Activated CD8-positive, alpha-beta T cell treated with anti-CD3 and anti-CD28 coated beads for 36 hours (primary cell): ENCODE measurements around the gene USP51. TPM values are rescaled to one million over a fixed set of nuclear protein-coding genes. Genes with fewer than 3 reads are reported as not detected.
"Not testable (repeated sequence)": the region's sequence is repeated elsewhere in the genome, so short reads cannot be mapped to it uniquely, and the experiment has no call there.

Experiments used
- ATAC-seq: fragments of 200-7000 bp; cut with Tn5 transposase; one replicate; pipeline ENCODE4 v1.10.0; 2021; ENCODE audit warnings: mild to moderate bottlenecking, moderate library complexity
- CTCF ChIA-PET: fragments of 350-600 bp; sonication (Branson Sonifier 250); formaldehyde crosslinking; loops from one replicate; lab custom pipeline; 2021; ENCODE audit warnings: antibody characterized with exemption; lab: Charles Lee
- POLR2A ChIA-PET: fragments of 350-600 bp; sonication (Branson Sonifier 250); formaldehyde crosslinking; loops from one replicate; lab custom pipeline; 2021; ENCODE audit warnings: antibody characterized with exemption; lab: Charles Lee
- DNase-seq: peaks from one replicate; pipeline ENCODE4 v3.0.0-alpha.2; 2020
- H3K27ac Mint-ChIP-seq: one replicate; pipeline ENCODE4 v1.8.0; 2021; ENCODE audit warnings: mild to moderate bottlenecking, mixed read lengths
- H3K27me3 Mint-ChIP-seq: one replicate; pipeline ENCODE4 v1.8.0; 2021; ENCODE audit warnings: mixed read lengths
- H3K36me3 Mint-ChIP-seq: one replicate; pipeline ENCODE4 v1.8.0; 2021; ENCODE audit warnings: low read depth, mixed read lengths
- H3K4me1 Mint-ChIP-seq: one replicate; pipeline ENCODE4 v1.8.0; 2021; ENCODE audit warnings: low read depth, mixed read lengths
- H3K4me3 Mint-ChIP-seq: one replicate; pipeline ENCODE4 v1.8.0; 2021; ENCODE audit warnings: mild to moderate bottlenecking, moderate library complexity, mixed read lengths
- H3K9me3 Mint-ChIP-seq: one replicate; pipeline ENCODE4 v1.8.0; 2021; ENCODE audit warnings: mixed read lengths
- CTCF ChIP-seq: fragments of 200-600 bp; IDR thresholded peaks from one replicate; pipeline ENCODE4 v1.8.0; 2022; ENCODE audit warnings: antibody characterized with exemption, mild to moderate bottlenecking
- intact Hi-C: fragments of 100-400 bp; cut with micrococcal nuclease; formaldehyde crosslinking; loops from one replicate; pipeline ENCODE4 v1.10.0; 2022
- total RNA-seq, 2 experiments: library from RNA; stranded (reverse); gene quantifications; one replicate each; pipeline ENCODE4 v1.2.3, GENCODE V29; 2021

Gene USP51
- total RNA-seq, result 1 to 10 TPM; 1.2 to 1.5 TPM

- peak; percentile 68 for ATAC-seq
- Mint-ChIP-seq H3K27me3 (no peaks in the 10 kb centered on the region), H3K4me3 (peak within 1 kb of the TSS; percentile 87), H3K4me1 (peaks cover 10% of the 10 kb centered on the region), H3K36me3 (peaks cover 3% of the 10 kb centered on the region), H3K9me3 (no peaks in the 10 kb centered on the region), H3K27ac (peak within 1 kb of the TSS; percentile 95)
- peak; percentile 47 for DNase-seq
- ChIA-PET POLR2A (interaction anchor here (0.6 to 1.6 kb wide), 3 partner anchors 38 to 1118 kb away, joined by 4 to 8 read pairs (median 7); partner anchors contain the start of genes MAGEH1 and RRAGB), CTCF (interaction anchor here (0.6 to 1.2 kb wide), 4 partner anchors 38 to 490 kb away, joined by 3 to 5 read pairs (median 4); partner anchors contain the start of genes APEX2, MAGEH1 and RRAGB)
- TF ChIP-seq CTCF, result no peak
- intact Hi-C loops, result no loop called here
Measured at GRCh38 chrX:55489314-55490009, at the start of gene USP51. USP51 (minus strand) TSS chrX:55489848; CDS start chrX:55488939, 909 bp downstream.

- peak; percentile 2 for DNase-seq
- no peak for ATAC-seq
- no peak overlapping the region for H3K4me3 Mint-ChIP-seq
- H3K27ac Mint-ChIP-seq, result no peak overlapping the region
- ChIA-PET POLR2A (no interaction called here), CTCF (no interaction called here)
- no peaks in the 10 kb centered on the region for H3K36me3 Mint-ChIP-seq
- no peaks in the 10 kb centered on the region for H3K9me3 Mint-ChIP-seq
- H3K4me1 Mint-ChIP-seq, result no peaks in the 10 kb centered on the region
- no peaks in the 10 kb centered on the region for H3K27me3 Mint-ChIP-seq
- intact Hi-C loops, result no loop called here
- no peak for TF ChIP-seq CTCF
Measured at GRCh38 chrX:55524487-55524886, 34.8 kb upstream of the USP51 start.

- no peak overlapping the region for H3K4me3 Mint-ChIP-seq
- POLR2A ChIA-PET, result no interaction called here
- DNase-seq (no peak), ATAC-seq (no peak)
- no peaks in the 10 kb centered on the region for H3K36me3 Mint-ChIP-seq
- no peaks in the 10 kb centered on the region for H3K9me3 Mint-ChIP-seq
- CTCF ChIA-PET, result no interaction called here
- no peak overlapping the region for H3K27ac Mint-ChIP-seq
- no peaks in the 10 kb centered on the region for H3K27me3 Mint-ChIP-seq
- intact Hi-C loops, result no loop called here
- no peaks in the 10 kb centered on the region for H3K4me1 Mint-ChIP-seq
- no peak for TF ChIP-seq CTCF
Measured at GRCh38 chrX:55523356-55523755, 33.7 kb upstream of the USP51 start.

- no peaks in the 10 kb centered on the region for H3K4me1 Mint-ChIP-seq
- TF ChIP-seq CTCF, result no peak
- no peaks in the 10 kb centered on the region for H3K36me3 Mint-ChIP-seq
- ChIA-PET POLR2A (no interaction called here), CTCF (no interaction called here)
- DNase-seq (no peak), ATAC-seq (no peak)
- no peaks in the 10 kb centered on the region for H3K9me3 Mint-ChIP-seq
- no peak overlapping the region for H3K27ac Mint-ChIP-seq
- H3K4me3 Mint-ChIP-seq, result no peak overlapping the region
- no peaks in the 10 kb centered on the region for H3K27me3 Mint-ChIP-seq
- intact Hi-C loops, result no loop called here
Measured at GRCh38 chrX:55522596-55523276, 33.1 kb upstream of the USP51 start.

- DNase-seq, result no peak
- no peak overlapping the region for H3K27ac Mint-ChIP-seq
- no peaks in the 10 kb centered on the region for H3K36me3 Mint-ChIP-seq
- no peaks in the 10 kb centered on the region for H3K9me3 Mint-ChIP-seq
- H3K4me3 Mint-ChIP-seq, result no peak overlapping the region
- H3K4me1 Mint-ChIP-seq, result no peaks in the 10 kb centered on the region
- CTCF ChIA-PET, result no interaction called here
- intact Hi-C loops, result no loop called here
- ATAC-seq, result no peak
- POLR2A ChIA-PET, result no interaction called here
- H3K27me3 Mint-ChIP-seq, result no peaks in the 10 kb centered on the region
- TF ChIP-seq CTCF, result no peak
Measured at GRCh38 chrX:55521687-55522086, 32.0 kb upstream of the USP51 start.

- DNase-seq, H3K27me3 Mint-ChIP-seq, intact Hi-C loops, H3K27ac Mint-ChIP-seq, H3K4me3 Mint-ChIP-seq, POLR2A ChIA-PET, ATAC-seq, H3K4me1 Mint-ChIP-seq, H3K9me3 Mint-ChIP-seq, H3K36me3 Mint-ChIP-seq, CTCF ChIA-PET: not testable (repeated sequence)
Measured at GRCh38 chrX:55516794-55517481, 27.3 kb upstream of the USP51 start.
